ENCODE results near the gene USP17L22.
"Not testable (repeated sequence)": the region's sequence is repeated elsewhere in the genome, so short reads cannot be mapped to it uniquely, and the experiment has no call there.

DNA sequence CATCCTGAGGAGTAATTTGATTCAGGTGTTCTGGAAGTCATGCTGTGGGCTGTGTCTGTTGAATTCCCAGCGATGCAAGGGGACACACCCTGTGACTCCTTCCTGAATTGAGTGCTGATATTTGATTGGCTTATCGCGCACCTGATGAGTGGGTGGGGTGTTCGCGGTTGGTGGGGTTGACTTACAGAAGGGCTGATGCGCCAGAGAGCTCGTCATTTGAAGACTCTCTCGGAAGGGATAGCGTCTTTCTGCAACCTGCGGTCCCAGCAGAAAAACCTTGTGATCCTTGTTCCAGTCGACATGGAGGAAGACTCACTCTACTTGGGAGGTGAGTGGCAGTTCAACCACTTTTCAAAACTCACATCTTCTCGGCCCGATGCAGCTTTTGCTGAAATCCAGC lies 47.6 kb upstream of the USP17L22 start, which contains the start of gene USP17L12:
- not testable (repeated sequence) for TF ChIP-seq CTCF, POLR2A, EP300, POLR2AphosphoS5 (IDR thresholded peaks at IDR 0.05)
